GM12874 (cell line): ENCODE measurements around the gene SLC35E1.

Experiments
- CTCF ChIP-seq: IDR thresholded peaks from 2 replicates; pipeline ENCODE4 v1.5.1; 2011; ENCODE audit warnings: low read depth, mild to moderate bottlenecking, control low read depth, low read length, moderate library complexity; ENCODE audit not compliant: insufficient read depth

SLC35E1 gene

DNA sequence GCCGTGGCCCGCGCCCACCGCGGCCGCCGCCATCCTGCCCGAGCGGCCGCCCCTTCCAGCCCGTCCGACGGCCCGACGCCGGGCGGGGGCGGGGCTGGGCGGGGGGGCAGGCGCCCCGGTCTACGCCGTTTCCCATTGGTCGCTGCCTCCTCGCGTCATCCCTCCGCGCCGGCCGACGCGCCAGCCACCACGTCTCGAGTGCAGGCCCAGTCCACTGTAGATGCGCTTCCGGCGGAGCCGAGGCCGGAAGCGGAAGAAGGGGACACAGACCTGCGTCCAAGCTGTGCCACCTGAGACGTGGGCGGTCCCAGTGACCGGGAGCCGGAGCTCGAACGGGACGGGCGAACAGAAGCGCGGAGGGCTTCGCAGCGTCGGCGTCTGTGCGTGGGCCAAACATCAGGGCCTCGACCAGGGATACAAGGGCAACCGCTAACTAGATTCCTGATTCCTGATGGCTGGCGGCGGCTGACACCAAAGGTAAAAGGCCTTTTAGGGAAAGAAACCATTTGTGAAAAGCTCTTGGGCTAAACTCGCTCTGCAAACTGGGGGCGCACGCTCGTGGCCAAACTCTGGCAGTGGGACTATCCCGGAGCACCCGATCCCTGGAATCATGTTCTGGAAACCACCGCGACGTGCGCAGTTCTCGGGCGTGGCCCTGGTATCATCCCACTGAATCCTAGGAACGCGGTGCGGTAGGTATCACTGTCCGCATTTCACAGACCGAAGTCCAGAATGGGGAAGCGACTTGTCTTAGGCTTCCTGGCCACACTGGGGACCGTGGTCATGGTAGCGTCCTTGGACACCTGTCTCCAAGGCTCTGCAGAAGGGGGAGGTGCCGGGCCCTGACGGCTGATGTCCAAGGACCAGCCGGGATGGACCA lies at the start of gene SLC35E1:
SLC35E1 (minus strand) TSS at position 84 of the 880 bp plus-strand sequence; CDS start at position 33, 51 bp downstream.
- no peak for TF ChIP-seq CTCF

- TF ChIP-seq CTCF: no peak
Observed at GRCh38 chr19:16621165-16621800, 49.1 kb upstream of the SLC35E1 start.

DNA sequence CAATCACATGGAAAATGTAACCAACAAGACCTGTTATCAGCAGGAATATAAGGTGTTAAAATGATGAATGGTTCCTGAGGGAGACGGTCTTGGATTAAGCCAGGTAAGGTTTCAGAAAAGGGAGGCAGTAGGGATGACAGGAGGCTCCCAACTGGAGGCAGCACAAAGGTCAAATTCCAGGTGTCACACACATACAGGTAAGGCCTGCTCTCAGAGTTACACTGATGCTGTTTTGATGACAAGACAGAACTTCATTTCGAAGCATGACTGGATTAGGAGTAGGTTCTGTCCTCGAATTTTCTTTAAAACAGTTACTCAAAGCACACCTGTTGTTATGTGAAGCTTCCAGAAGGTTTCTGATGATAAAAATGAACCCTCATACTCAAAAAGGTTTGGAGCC lies 48.4 kb upstream of the SLC35E1 start:
- no peak for TF ChIP-seq CTCF

DNA sequence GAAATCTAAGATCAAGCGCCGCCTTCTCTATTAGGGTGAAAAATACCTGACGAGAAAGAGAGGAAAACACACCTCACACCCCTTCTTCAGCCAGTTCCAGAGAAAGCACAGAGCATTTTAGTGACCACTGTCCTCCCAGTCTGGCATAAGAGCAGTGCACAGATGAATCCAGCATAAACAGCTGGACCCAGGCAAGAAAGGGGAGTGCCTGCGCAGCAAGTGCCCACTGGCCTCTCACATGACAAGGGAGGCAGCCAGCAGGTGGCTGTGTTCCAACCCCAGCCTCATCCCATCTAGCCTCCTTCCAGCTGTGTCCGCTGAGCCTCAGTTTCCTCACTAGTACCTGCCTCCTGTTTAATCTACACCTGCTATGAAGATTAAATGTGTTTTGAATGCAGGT lies 47.8 kb upstream of the SLC35E1 start:
- TF ChIP-seq CTCF: no peak

DNA sequence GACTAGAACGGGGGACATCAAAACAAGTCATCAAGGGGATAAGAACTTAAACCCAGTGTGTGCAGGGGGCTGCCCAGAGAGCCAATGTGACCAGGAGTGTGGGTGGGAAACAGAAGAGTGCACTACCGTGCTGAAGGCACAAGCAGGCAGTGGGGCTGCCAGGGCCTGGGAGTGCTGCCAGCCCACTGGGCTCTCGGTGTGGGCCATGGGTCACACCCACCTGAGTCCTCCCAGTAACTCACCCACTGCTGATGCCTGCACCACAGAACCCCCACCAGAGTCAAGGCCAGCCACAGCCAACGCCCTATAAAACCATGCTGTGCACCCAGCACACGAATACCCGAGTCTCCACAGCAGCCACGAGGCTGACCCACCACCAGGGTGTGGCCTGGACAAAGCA lies 47.2 kb upstream of the SLC35E1 start:
- TF ChIP-seq CTCF: no peak

GRCh38 chr19:16618248-16618647 lies 46.0 kb upstream of the SLC35E1 start:
- TF ChIP-seq CTCF: no peak

DNA sequence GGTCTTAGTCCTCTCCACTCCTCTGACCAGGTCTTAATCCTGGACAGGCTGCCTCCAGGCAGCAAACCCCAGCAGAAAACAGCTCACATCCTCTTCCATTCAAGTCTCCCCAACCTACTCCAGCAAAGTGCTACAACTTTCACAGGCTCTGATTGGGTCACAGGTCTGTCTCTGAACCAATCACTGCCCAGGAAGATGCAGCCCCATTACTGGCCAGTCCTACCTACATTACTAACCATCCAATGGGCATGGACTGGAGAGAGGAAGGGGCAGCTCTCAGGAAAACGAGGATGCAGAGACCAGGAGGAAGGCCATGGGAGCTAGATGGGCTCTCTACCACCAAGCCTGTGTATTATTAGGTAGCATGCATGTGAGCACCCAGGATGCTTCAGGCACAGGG lies 43.6 kb upstream of the SLC35E1 start:
- TF ChIP-seq CTCF: no peak
